DOHH2 (cell line): ENCODE measurements around the gene SLC27A5.
"Not testable (repeated sequence)": the region's sequence is repeated elsewhere in the genome, so short reads cannot be mapped to it uniquely, and the experiment has no call there.

Experiments
- H3F3A ChIP-seq: fragments of 200-600 bp; sonication (generic), shearing (Covaris generic); 2 replicates; pipeline ENCODE4 v1.6.0; 2016; ENCODE audit warnings: antibody characterized with exemption, mild to moderate bottlenecking; ENCODE audit not compliant: control insufficient read depth, insufficient read depth
- H3K27ac ChIP-seq: fragments of 200-600 bp; sonication (generic); 2 replicates; pipeline ENCODE4 v1.5.1; 2014; ENCODE audit warnings: low read depth, mild to moderate bottlenecking, low read length, moderate library complexity
- H3K27me3 ChIP-seq: fragments of 200-600 bp; sonication (generic); 2 replicates; pipeline ENCODE4 v1.6.1; 2014; ENCODE audit warnings: mild to moderate bottlenecking, low read length, mixed read lengths; ENCODE audit not compliant: control insufficient read depth
- H3K36me3 ChIP-seq: fragments of 200-600 bp; sonication (generic); 2 replicates; pipeline ENCODE4 v1.6.1; 2014; ENCODE audit warnings: mild to moderate bottlenecking, low read length, moderate library complexity, mixed read lengths; ENCODE audit not compliant: control insufficient read depth
- H3K4me1 ChIP-seq: fragments of 200-600 bp; sonication (generic); 2 replicates; pipeline ENCODE4 v1.6.1; 2014; ENCODE audit warnings: mild to moderate bottlenecking, low read length, mixed read lengths; ENCODE audit not compliant: control insufficient read depth
- H3K4me2 ChIP-seq: fragments of 200-600 bp; sonication (generic); 2 replicates; pipeline ENCODE4 v1.6.0; 2014; ENCODE audit warnings: mild to moderate bottlenecking, low read length, moderate library complexity
- H3K4me3 ChIP-seq: fragments of 200-600 bp; sonication (generic); 2 replicates; pipeline ENCODE4 v1.5.1; 2014; ENCODE audit warnings: mild to moderate bottlenecking, low read length, mixed read lengths
- H3K79me2 ChIP-seq: fragments of 200-600 bp; sonication (generic); 2 replicates; pipeline ENCODE4 v1.6.1; 2014; ENCODE audit warnings: mild to moderate bottlenecking, low read length, mixed read lengths; ENCODE audit not compliant: control insufficient read depth
- H3K9me2 ChIP-seq: fragments of 200-600 bp; sonication (generic); replicated peaks from 2 replicates; pipeline ENCODE4 v1.6.1; 2014; ENCODE audit warnings: mild to moderate bottlenecking, low read length, mixed read lengths; ENCODE audit not compliant: control insufficient read depth
- H3K9me3 ChIP-seq: fragments of 200-600 bp; sonication (generic); 2 replicates; pipeline ENCODE4 v1.6.1; 2014; ENCODE audit warnings: antibody characterized with exemption, low read length, mixed read lengths; ENCODE audit not compliant: control insufficient read depth, insufficient read depth
- H4K20me1 ChIP-seq: fragments of 200-600 bp; sonication (generic); 2 replicates; pipeline ENCODE4 v1.6.0; 2014; ENCODE audit warnings: low read depth, mild to moderate bottlenecking, antibody characterized with exemption, low read length, moderate library complexity; ENCODE audit not compliant: control insufficient read depth, insufficient read depth
- EZH2phosphoT487 ChIP-seq: fragments of 200-600 bp; sonication (generic); IDR thresholded peaks from 2 replicates; pipeline ENCODE4 v1.6.1; 2017; ENCODE audit warnings: borderline replicate concordance, mild to moderate bottlenecking, antibody characterized with exemption, low read length, moderate library complexity, mixed read lengths
- TF ChIP-seq, protein P1 (sequence below): fragments of 200-600 bp; sonication (generic); IDR thresholded peaks from one replicate; pipeline ENCODE4 v1.5.1; 2014; ENCODE audit warnings: antibody characterized with exemption, mild to moderate bottlenecking, low read depth, low read length; ENCODE audit not compliant: poor library complexity, severe bottlenecking

SLC27A5 gene

GRCh38 chr19:58451358-58452101 lies 60.3 kb downstream of the SLC27A5 start, which contains the start of gene ZNF324B:
Gene ZNF324B (plus strand): TSS chr19:58451622. CDS start chr19:58453702, 2,080 bp downstream.
- TF ChIP-seq, protein P1, sequence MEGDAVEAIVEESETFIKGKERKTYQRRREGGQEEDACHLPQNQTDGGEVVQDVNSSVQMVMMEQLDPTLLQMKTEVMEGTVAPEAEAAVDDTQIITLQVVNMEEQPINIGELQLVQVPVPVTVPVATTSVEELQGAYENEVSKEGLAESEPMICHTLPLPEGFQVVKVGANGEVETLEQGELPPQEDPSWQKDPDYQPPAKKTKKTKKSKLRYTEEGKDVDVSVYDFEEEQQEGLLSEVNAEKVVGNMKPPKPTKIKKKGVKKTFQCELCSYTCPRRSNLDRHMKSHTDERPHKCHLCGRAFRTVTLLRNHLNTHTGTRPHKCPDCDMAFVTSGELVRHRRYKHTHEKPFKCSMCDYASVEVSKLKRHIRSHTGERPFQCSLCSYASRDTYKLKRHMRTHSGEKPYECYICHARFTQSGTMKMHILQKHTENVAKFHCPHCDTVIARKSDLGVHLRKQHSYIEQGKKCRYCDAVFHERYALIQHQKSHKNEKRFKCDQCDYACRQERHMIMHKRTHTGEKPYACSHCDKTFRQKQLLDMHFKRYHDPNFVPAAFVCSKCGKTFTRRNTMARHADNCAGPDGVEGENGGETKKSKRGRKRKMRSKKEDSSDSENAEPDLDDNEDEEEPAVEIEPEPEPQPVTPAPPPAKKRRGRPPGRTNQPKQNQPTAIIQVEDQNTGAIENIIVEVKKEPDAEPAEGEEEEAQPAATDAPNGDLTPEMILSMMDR: peak; percentile 19
- TF ChIP-seq EZH2phosphoT487: no peak
- peaks cover 23% of the 10 kb centered on the region for H3K9me3 ChIP-seq
- peaks cover 14% of the 10 kb centered on the region for H3K4me1 ChIP-seq
- H3K36me3 ChIP-seq: peaks cover 16% of the 10 kb centered on the region
- H3K4me3 ChIP-seq: peak within 1 kb of the TSS; percentile 87
- no peaks in the 10 kb centered on the region for H3K9me2 ChIP-seq
- no peaks in the 10 kb centered on the region for H4K20me1 ChIP-seq
- no peak within 1 kb of the TSS for H3K27ac ChIP-seq
- peaks cover 7% of the 10 kb centered on the region for H3K27me3 ChIP-seq
- peaks cover 6% of the 10 kb centered on the region for H3K79me2 ChIP-seq
- H3K4me2 ChIP-seq: peak within 1 kb of the TSS; percentile 97
- H3F3A ChIP-seq: no peaks in the 10 kb centered on the region

- Histone ChIP-seq H3F3A (no peaks in the 10 kb centered on the region), H4K20me1 (no peaks in the 10 kb centered on the region), H3K36me3 (peaks cover 12% of the 10 kb centered on the region), H3K4me2 (peak overlapping the region; percentile 97), H3K79me2 (peaks cover 6% of the 10 kb centered on the region), H3K27ac (no peak overlapping the region), H3K27me3 (peaks cover 7% of the 10 kb centered on the region), H3K9me2 (no peaks in the 10 kb centered on the region), H3K4me1 (peaks cover 14% of the 10 kb centered on the region), H3K9me3 (peaks cover 23% of the 10 kb centered on the region), H3K4me3 (peak overlapping the region; percentile 87)
- no peak for TF ChIP-seq EZH2phosphoT487
- TF ChIP-seq, protein P1: no peak
Measured at GRCh38 chr19:58450856-58451357, 60.9 kb downstream of the SLC27A5 start.

DNA sequence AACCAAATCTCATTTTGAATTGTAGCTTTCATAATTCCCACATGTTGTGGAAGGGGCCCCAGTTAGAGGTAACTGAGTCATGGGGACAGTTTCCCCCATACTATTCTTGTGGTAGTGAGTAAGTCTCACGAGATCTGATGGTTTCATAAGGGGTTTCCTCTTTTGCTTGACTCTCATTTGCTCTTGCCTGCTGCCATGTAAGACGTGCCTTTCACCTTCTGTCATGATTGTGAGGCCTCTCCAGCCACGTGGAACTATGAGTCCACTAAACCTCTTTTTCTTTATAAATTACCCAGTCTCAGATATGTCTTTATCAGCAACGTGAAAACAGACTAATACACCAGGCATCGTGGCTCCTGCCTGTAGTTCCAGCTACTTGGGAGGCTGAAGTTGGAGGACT lies 61.8 kb downstream of the SLC27A5 start:
- not testable (repeated sequence) for H3K4me3 ChIP-seq, H3K79me2 ChIP-seq, H3K9me2 ChIP-seq, H3K27me3 ChIP-seq, H3K27ac ChIP-seq, H3K4me2 ChIP-seq, H4K20me1 ChIP-seq, H3F3A ChIP-seq
- peaks cover 12% of the 10 kb centered on the region for H3K36me3 ChIP-seq
- H3K9me3 ChIP-seq: peaks cover 23% of the 10 kb centered on the region
- H3K4me1 ChIP-seq: peaks cover 14% of the 10 kb centered on the region

GRCh38 chr19:58448860-58449259 lies 62.9 kb downstream of the SLC27A5 start:
- H3K79me2 ChIP-seq, H3F3A ChIP-seq, H3K27me3 ChIP-seq, H3K9me2 ChIP-seq, H3K36me3 ChIP-seq, H3K27ac ChIP-seq, H3K4me2 ChIP-seq, H4K20me1 ChIP-seq, H3K4me3 ChIP-seq: not testable (repeated sequence)
- Histone ChIP-seq H3K9me3 (peaks cover 23% of the 10 kb centered on the region), H3K4me1 (peaks cover 14% of the 10 kb centered on the region)
